GM23338 (cell line): Measurements from ENCODE around the gene EGFR. TPM values are rescaled to one million over a fixed set of nuclear protein-coding genes. Genes with fewer than 3 reads are reported as not detected.

Experiments
- ATAC-seq: fragments of 200-7000 bp; cut with Tn5 transposase; 3 replicates; pipeline ENCODE4 v1.9.1; 2020
- DNase-seq: peaks from one replicate; pipeline ENCODE4 v3.0.0-alpha.2; 2015; ENCODE audit warnings: low spot score
- H2AFZ ChIP-seq: fragments of 200-600 bp; sonication (generic); 2 replicates; pipeline ENCODE4 v1.8.0; 2016; ENCODE audit warnings: antibody characterized with exemption, mild to moderate bottlenecking, moderate library complexity
- H3F3A ChIP-seq: fragments of 200-600 bp; sonication (generic); replicated peaks from 2 replicates; pipeline ENCODE4 v1.8.0; 2017; ENCODE audit warnings: antibody characterized with exemption, mixed run types, low read depth
- H3K27ac ChIP-seq: fragments of 200-600 bp; sonication (generic); 2 replicates; pipeline ENCODE4 v1.6.1; 2016; ENCODE audit warnings: low read depth
- H3K27me3 ChIP-seq: fragments of 200-600 bp; sonication (generic); 2 replicates; pipeline ENCODE4 v1.8.0; 2016; ENCODE audit warnings: mild to moderate bottlenecking, mixed run types, moderate library complexity; ENCODE audit not compliant: insufficient read depth
- H3K36me3 ChIP-seq: fragments of 200-600 bp; sonication (generic); 2 replicates; pipeline ENCODE4 v1.8.0; 2016; ENCODE audit warnings: mild to moderate bottlenecking; ENCODE audit not compliant: insufficient read depth
- H3K4me1 ChIP-seq: fragments of 200-600 bp; sonication (generic); 2 replicates; pipeline ENCODE4 v1.8.0; 2016; ENCODE audit warnings: mild to moderate bottlenecking, moderate library complexity; ENCODE audit not compliant: insufficient read depth
- H3K4me2 ChIP-seq: fragments of 200-600 bp; sonication (generic); 2 replicates; pipeline ENCODE4 v1.7.1; 2017; ENCODE audit warnings: mixed run types
- H3K4me3 ChIP-seq: fragments of 200-600 bp; sonication (generic); 2 replicates; pipeline ENCODE4 v1.6.1; 2016; ENCODE audit warnings: mixed run types
- H3K79me2 ChIP-seq: fragments of 200-600 bp; sonication (generic); replicated peaks from 2 replicates; pipeline ENCODE4 v1.8.0; 2017; ENCODE audit warnings: mild to moderate bottlenecking; ENCODE audit not compliant: insufficient read depth
- H3K9me2 ChIP-seq: fragments of 200-600 bp; sonication (generic); 2 replicates; pipeline ENCODE4 v1.8.0; 2017; ENCODE audit not compliant: insufficient read depth
- H4K20me1 ChIP-seq: fragments of 200-600 bp; sonication (generic); replicated peaks from 2 replicates; pipeline ENCODE4 v1.8.0; 2017; ENCODE audit warnings: mild to moderate bottlenecking; ENCODE audit not compliant: insufficient read depth
- H3K27ac Mint-ChIP-seq: 2 replicates; pipeline ENCODE4 v1.8.0; 2020; ENCODE audit warnings: inconsistent platforms, mild to moderate bottlenecking, moderate library complexity, mixed read lengths
- H3K27me3 Mint-ChIP-seq: 3 replicates; pipeline ENCODE4 v1.8.0; 2022; ENCODE audit warnings: low read depth, mild to moderate bottlenecking, moderate library complexity, mixed read lengths, inconsistent platforms; ENCODE audit not compliant: insufficient read depth, poor library complexity
- H3K36me3 Mint-ChIP-seq: 3 replicates; pipeline ENCODE4 v1.8.0; 2021; ENCODE audit warnings: low read depth, mild to moderate bottlenecking, inconsistent platforms, moderate library complexity, mixed read lengths
- H3K4me1 Mint-ChIP-seq: 3 replicates; pipeline ENCODE4 v1.8.0; 2020; ENCODE audit warnings: mild to moderate bottlenecking, inconsistent platforms, mixed read lengths
- H3K4me3 Mint-ChIP-seq: 3 replicates; pipeline ENCODE4 v1.8.0; 2021; ENCODE audit warnings: moderate library complexity, mild to moderate bottlenecking, inconsistent platforms, mixed read lengths
- H3K9me3 Mint-ChIP-seq: 3 replicates; pipeline ENCODE4 v1.8.0; 2020; ENCODE audit warnings: moderate library complexity, mild to moderate bottlenecking, inconsistent platforms, mixed read lengths
- CREB1 ChIP-seq: fragments of 250-450 bp; sonication (Bioruptor Pico); IDR thresholded peaks from 2 replicates; pipeline ENCODE4 v1.5.0; 2020; ENCODE audit warnings: low read depth, mild to moderate bottlenecking, moderate library complexity
- EZH2 ChIP-seq: fragments of 200-600 bp; sonication (generic); IDR thresholded peaks from one replicate; pipeline ENCODE4 v1.8.0; 2017; ENCODE audit warnings: antibody characterized with exemption, mild to moderate bottlenecking, low read depth; ENCODE audit not compliant: unreplicated experiment
- EZH2phosphoT487 ChIP-seq: fragments of 200-600 bp; sonication (generic); IDR thresholded peaks from one replicate; pipeline ENCODE4 v1.8.1; 2018; ENCODE audit warnings: antibody characterized with exemption; ENCODE audit not compliant: unreplicated experiment
- JUNB ChIP-seq: IDR thresholded peaks from one replicate; pipeline ENCODE4 v1.6.1; 2016; ENCODE audit warnings: antibody characterized with exemption; ENCODE audit not compliant: unreplicated experiment
- NANOG ChIP-seq: IDR thresholded peaks from 2 replicates; pipeline ENCODE4 v1.6.1; 2016; ENCODE audit warnings: antibody characterized with exemption, borderline replicate concordance
- POLR2AphosphoS5 ChIP-seq: IDR thresholded peaks from 2 replicates; pipeline ENCODE4 v1.6.1; 2016; ENCODE audit warnings: antibody characterized with exemption, low read depth
- STAT1 ChIP-seq: IDR thresholded peaks from one replicate; pipeline ENCODE4 v1.6.1; 2016; ENCODE audit warnings: antibody characterized with exemption; ENCODE audit not compliant: unreplicated experiment
- ZNF114 ChIP-seq: fragments of 250-450 bp; sonication (Bioruptor Pico); IDR thresholded peaks from 2 replicates; pipeline ENCODE4 v1.5.0; 2020; ENCODE audit warnings: mild to moderate bottlenecking, moderate library complexity
- ZNF331 ChIP-seq: fragments of 250-450 bp; sonication (Bioruptor Pico); IDR thresholded peaks from 2 replicates; pipeline ENCODE4 v1.5.0; 2020; ENCODE audit warnings: low read depth, mild to moderate bottlenecking, moderate library complexity
- polyA plus RNA-seq: library from polyadenylated mRNA; unstranded; fragments of >200 nt; fragmentation: Nextera tagmentation; extraction: Ambion mirVana; gene quantifications from 2 replicates; pipeline ENCODE4 v1.2.1, GENCODE V29; 2016
- total RNA-seq: library from RNA; depleted of rRNA; stranded (reverse); fragments of >200 nt; shearing (Covaris generic); gene quantifications from 2 replicates; pipeline ENCODE4 v1.2.3, GENCODE V29; 2014
- TF ChIP-seq, protein P1 (sequence below), 2 experiments: fragments of 200-600 bp in 1 of 2; sonication (generic) in 1 of 2; conservative IDR thresholded peaks; 2 replicates each; pipeline versions ENCODE4 v1.5.1 to v1.6.1; 2016 to 2017; ENCODE audit warnings: antibody characterized with exemption in 2 of 2, low read depth in 2 of 2, mild to moderate bottlenecking in 2 of 2, moderate library complexity in 1 of 2
- TF ChIP-seq, protein P2 (sequence below): IDR thresholded peaks from one replicate; pipeline ENCODE4 v1.6.1; 2018; ENCODE audit warnings: antibody characterized with exemption; ENCODE audit not compliant: unreplicated experiment
- TF ChIP-seq, protein P3 (sequence below): fragments of 250-450 bp; sonication (Bioruptor Pico); IDR thresholded peaks from 2 replicates; pipeline ENCODE4 v1.5.0; 2020; ENCODE audit warnings: mild to moderate bottlenecking, moderate library complexity
- TF ChIP-seq, protein P4 (sequence below): IDR thresholded peaks from 2 replicates; pipeline ENCODE4 v1.6.1; 2016; ENCODE audit warnings: antibody characterized with exemption

Gene EGFR
- total and polyA plus RNA-seq, 2 experiments from 2014 or later: 1.5 to 4.5 TPM

DNA sequence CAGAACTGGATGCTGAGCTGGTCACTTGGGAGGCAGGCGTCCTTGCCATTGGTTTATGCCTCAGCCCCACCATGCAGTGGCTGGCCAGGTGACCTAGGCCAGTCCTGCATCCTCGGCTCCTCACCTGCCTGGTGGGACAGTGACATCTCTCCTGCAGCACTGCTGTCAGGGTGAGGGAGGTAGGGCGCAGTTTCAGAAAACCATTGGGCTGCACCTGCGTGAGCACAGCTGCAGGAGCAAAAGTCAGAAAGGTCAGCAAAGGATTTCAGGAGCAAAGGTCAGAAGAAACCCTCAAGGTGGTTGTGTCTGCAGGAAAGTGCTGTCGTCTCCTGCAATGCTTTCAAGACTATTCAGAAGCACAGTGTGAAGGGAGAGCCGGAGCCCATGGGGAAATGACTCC, 48.1 kb downstream of the EGFR start:
- H3K4me1 Mint-ChIP-seq: peaks cover 20% of the 10 kb centered on the region
- Histone ChIP-seq H3K9me2 (no peaks in the 10 kb centered on the region), H3K4me1 (peaks cover 19% of the 10 kb centered on the region), H3F3A (no peaks in the 10 kb centered on the region), H3K4me2 (no peak overlapping the region), H3K27me3 (no peaks in the 10 kb centered on the region), H4K20me1 (no peaks in the 10 kb centered on the region), H3K79me2 (no peaks in the 10 kb centered on the region), H2AFZ (no peak overlapping the region), H3K27ac (no peak overlapping the region), H3K4me3 (no peak overlapping the region), H3K36me3 (no peaks in the 10 kb centered on the region)
- DNase-seq (no peak), ATAC-seq (no peak)
- TF ChIP-seq ZNF331 (CRISPR knock-in tag): no peak
- no peak for TF ChIP-seq STAT1
- TF ChIP-seq, protein P1, sequence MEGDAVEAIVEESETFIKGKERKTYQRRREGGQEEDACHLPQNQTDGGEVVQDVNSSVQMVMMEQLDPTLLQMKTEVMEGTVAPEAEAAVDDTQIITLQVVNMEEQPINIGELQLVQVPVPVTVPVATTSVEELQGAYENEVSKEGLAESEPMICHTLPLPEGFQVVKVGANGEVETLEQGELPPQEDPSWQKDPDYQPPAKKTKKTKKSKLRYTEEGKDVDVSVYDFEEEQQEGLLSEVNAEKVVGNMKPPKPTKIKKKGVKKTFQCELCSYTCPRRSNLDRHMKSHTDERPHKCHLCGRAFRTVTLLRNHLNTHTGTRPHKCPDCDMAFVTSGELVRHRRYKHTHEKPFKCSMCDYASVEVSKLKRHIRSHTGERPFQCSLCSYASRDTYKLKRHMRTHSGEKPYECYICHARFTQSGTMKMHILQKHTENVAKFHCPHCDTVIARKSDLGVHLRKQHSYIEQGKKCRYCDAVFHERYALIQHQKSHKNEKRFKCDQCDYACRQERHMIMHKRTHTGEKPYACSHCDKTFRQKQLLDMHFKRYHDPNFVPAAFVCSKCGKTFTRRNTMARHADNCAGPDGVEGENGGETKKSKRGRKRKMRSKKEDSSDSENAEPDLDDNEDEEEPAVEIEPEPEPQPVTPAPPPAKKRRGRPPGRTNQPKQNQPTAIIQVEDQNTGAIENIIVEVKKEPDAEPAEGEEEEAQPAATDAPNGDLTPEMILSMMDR (conservative IDR thresholded peaks at IDR 0.05; ENCODE audit: low read depth in 2 of 2): no peak
- no peak for TF ChIP-seq EZH2
- TF ChIP-seq NANOG: no peak
- TF ChIP-seq, protein P2, sequence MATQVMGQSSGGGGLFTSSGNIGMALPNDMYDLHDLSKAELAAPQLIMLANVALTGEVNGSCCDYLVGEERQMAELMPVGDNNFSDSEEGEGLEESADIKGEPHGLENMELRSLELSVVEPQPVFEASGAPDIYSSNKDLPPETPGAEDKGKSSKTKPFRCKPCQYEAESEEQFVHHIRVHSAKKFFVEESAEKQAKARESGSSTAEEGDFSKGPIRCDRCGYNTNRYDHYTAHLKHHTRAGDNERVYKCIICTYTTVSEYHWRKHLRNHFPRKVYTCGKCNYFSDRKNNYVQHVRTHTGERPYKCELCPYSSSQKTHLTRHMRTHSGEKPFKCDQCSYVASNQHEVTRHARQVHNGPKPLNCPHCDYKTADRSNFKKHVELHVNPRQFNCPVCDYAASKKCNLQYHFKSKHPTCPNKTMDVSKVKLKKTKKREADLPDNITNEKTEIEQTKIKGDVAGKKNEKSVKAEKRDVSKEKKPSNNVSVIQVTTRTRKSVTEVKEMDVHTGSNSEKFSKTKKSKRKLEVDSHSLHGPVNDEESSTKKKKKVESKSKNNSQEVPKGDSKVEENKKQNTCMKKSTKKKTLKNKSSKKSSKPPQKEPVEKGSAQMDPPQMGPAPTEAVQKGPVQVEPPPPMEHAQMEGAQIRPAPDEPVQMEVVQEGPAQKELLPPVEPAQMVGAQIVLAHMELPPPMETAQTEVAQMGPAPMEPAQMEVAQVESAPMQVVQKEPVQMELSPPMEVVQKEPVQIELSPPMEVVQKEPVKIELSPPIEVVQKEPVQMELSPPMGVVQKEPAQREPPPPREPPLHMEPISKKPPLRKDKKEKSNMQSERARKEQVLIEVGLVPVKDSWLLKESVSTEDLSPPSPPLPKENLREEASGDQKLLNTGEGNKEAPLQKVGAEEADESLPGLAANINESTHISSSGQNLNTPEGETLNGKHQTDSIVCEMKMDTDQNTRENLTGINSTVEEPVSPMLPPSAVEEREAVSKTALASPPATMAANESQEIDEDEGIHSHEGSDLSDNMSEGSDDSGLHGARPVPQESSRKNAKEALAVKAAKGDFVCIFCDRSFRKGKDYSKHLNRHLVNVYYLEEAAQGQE: no peak
- TF ChIP-seq CREB1 (CRISPR knock-in tag): no peak
- TF ChIP-seq ZNF114 (CRISPR knock-in tag): no peak
- TF ChIP-seq, protein P3, sequence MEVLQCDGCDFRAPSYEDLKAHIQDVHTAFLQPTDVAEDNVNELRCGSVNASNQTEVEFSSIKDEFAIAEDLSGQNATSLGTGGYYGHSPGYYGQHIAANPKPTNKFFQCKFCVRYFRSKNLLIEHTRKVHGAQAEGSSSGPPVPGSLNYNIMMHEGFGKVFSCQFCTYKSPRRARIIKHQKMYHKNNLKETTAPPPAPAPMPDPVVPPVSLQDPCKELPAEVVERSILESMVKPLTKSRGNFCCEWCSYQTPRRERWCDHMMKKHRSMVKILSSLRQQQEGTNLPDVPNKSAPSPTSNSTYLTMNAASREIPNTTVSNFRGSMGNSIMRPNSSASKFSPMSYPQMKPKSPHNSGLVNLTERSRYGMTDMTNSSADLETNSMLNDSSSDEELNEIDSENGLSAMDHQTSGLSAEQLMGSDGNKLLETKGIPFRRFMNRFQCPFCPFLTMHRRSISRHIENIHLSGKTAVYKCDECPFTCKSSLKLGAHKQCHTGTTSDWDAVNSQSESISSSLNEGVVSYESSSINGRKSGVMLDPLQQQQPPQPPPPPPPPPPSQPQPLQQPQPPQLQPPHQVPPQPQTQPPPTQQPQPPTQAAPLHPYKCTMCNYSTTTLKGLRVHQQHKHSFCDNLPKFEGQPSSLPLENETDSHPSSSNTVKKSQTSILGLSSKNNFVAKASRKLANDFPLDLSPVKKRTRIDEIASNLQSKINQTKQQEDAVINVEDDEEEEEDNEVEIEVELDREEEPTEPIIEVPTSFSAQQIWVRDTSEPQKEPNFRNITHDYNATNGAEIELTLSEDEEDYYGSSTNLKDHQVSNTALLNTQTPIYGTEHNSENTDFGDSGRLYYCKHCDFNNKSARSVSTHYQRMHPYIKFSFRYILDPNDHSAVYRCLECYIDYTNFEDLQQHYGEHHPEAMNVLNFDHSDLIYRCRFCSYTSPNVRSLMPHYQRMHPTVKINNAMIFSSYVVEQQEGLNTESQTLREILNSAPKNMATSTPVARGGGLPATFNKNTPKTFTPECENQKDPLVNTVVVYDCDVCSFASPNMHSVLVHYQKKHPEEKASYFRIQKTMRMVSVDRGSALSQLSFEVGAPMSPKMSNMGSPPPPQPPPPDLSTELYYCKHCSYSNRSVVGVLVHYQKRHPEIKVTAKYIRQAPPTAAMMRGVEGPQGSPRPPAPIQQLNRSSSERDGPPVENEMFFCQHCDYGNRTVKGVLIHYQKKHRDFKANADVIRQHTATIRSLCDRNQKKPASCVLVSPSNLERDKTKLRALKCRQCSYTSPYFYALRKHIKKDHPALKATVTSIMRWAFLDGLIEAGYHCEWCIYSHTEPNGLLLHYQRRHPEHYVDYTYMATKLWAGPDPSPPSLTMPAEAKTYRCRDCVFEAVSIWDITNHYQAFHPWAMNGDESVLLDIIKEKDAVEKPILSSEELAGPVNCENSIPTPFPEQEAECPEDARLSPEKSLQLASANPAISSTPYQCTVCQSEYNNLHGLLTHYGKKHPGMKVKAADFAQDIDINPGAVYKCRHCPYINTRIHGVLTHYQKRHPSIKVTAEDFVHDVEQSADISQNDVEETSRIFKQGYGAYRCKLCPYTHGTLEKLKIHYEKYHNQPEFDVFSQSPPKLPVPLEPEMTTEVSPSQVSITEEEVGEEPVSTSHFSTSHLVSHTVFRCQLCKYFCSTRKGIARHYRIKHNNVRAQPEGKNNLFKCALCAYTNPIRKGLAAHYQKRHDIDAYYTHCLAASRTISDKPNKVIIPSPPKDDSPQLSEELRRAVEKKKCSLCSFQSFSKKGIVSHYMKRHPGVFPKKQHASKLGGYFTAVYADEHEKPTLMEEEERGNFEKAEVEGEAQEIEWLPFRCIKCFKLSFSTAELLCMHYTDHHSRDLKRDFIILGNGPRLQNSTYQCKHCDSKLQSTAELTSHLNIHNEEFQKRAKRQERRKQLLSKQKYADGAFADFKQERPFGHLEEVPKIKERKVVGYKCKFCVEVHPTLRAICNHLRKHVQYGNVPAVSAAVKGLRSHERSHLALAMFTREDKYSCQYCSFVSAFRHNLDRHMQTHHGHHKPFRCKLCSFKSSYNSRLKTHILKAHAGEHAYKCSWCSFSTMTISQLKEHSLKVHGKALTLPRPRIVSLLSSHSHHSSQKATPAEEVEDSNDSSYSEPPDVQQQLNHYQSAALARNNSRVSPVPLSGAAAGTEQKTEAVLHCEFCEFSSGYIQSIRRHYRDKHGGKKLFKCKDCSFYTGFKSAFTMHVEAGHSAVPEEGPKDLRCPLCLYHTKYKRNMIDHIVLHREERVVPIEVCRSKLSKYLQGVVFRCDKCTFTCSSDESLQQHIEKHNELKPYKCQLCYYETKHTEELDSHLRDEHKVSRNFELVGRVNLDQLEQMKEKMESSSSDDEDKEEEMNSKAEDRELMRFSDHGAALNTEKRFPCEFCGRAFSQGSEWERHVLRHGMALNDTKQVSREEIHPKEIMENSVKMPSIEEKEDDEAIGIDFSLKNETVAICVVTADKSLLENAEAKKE (CRISPR knock-in tag): no peak
- TF ChIP-seq EZH2phosphoT487: no peak
- no peak for TF ChIP-seq JUNB
- TF ChIP-seq, protein P4, sequence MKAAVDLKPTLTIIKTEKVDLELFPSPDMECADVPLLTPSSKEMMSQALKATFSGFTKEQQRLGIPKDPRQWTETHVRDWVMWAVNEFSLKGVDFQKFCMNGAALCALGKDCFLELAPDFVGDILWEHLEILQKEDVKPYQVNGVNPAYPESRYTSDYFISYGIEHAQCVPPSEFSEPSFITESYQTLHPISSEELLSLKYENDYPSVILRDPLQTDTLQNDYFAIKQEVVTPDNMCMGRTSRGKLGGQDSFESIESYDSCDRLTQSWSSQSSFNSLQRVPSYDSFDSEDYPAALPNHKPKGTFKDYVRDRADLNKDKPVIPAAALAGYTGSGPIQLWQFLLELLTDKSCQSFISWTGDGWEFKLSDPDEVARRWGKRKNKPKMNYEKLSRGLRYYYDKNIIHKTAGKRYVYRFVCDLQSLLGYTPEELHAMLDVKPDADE: no peak
- no peak for TF ChIP-seq POLR2AphosphoS5
- no peak overlapping the region for H3K27ac Mint-ChIP-seq
- no peaks in the 10 kb centered on the region for H3K9me3 Mint-ChIP-seq
- no peak overlapping the region for H3K4me3 Mint-ChIP-seq
- no peaks in the 10 kb centered on the region for H3K36me3 Mint-ChIP-seq
- peaks cover 4% of the 10 kb centered on the region for H3K27me3 Mint-ChIP-seq
